Measurements from ENCODE around the gene PPP1CB.
A peak's percentile ranks its signal among the peaks of the same experiment; 100 is the strongest.
"Not testable (repeated sequence)": the region's sequence is repeated elsewhere in the genome, so short reads cannot be mapped to it uniquely, and the experiment has no call there.

PPP1CB gene

DNA sequence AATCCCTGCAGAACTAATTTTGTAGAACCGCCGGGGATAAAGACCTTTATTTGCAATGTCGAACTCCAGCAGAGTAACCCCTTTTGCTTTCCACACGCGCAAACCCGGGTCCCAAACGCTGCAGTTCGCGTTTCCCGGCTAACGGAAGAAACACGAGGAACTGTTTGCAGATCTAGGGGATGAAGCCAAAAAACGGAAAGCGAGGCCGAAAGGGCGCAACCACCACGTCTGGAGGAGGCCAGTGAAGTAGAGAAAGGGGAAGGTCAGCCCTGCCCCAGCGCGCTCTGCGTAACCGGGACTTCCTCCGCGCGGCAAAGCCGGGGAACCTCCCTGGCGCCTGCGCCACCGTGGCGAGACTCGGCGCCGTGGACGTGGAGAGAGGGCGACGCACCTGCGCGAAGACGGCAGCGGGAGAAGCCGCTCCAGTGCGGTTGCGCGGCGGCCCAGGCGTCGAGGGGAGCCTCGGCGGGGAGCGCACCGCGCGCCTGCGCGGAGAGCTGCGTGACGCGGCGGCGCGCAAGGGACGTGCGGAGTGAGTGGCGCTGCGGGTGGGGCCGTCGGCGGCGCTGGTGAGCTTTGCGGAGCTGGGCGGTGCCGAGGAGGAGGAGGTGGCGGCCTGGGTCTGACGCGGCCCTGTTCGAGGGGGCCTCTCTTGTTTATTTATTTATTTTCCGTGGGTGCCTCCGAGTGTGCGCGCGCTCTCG lies at the start of gene PPP1CB:
PPP1CB (plus strand) TSS at position 579 of the 704 bp plus-strand sequence. CDS start 295 bp downstream, outside the sequence.
- peak; percentile 97 for DNase-seq

DNA sequence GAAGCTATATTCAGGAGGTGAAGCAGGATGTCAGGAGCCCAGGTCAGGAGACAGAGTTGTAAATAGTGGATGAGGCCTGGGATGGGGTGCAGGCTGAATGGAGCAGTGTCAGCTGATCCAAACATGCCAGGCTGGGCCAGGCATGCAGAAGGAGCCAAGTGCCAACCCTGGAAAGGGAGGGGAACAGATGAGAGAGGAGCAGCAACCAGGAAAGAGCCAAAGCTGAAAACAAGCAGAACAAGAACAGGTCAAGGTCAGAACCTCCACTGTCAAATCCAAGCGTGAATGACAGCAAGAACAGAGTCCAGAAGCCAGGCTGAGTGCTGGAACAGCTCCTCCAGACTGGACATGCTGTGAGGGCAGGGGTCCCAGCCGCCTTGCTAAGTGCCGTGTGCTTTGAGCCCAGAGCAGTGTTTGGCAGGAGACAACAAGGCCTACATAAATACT lies 49.2 kb upstream of the PPP1CB start:
- DNase-seq: no peak

DNA sequence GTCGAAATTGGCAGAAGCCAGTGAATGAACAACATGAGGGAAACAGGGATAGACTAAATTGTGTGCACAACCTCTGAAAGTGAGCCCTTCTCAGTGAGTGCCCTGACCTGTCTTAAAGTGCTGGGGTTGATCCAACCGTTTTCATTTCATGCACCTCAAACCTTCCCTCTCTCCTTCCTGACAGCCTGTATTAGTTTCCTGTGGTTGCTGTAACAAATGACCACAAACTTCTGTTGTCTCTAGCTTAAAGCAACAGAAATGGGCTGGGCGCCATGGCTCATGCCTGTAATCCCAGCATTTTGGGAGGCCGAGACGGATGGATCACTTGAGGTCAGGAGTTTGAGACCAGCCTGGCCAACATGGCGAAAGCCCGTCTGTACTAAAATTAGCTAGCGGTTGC lies 48.8 kb upstream of the PPP1CB start:
- DNase-seq: no peak

DNA sequence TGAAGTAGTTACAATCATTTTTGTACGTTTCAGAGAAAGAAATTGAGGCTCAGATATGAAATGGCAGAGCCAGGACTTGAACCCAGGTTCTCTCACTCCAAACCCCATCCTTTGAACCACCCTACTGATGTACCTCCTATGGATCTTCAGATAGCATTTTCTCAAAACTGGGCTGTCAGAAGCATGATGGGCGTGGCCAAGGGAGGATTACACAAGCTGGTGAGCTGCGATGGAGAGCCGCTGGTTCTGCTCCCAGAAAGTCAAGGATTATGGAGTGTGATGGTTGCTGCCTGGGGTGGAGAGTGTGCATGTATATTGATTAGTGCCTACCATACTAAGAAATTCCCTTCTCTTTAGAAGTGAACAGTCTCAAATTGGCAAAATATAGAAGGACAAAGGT lies 47.0 kb upstream of the PPP1CB start:
- peak; percentile 43 for DNase-seq

DNA sequence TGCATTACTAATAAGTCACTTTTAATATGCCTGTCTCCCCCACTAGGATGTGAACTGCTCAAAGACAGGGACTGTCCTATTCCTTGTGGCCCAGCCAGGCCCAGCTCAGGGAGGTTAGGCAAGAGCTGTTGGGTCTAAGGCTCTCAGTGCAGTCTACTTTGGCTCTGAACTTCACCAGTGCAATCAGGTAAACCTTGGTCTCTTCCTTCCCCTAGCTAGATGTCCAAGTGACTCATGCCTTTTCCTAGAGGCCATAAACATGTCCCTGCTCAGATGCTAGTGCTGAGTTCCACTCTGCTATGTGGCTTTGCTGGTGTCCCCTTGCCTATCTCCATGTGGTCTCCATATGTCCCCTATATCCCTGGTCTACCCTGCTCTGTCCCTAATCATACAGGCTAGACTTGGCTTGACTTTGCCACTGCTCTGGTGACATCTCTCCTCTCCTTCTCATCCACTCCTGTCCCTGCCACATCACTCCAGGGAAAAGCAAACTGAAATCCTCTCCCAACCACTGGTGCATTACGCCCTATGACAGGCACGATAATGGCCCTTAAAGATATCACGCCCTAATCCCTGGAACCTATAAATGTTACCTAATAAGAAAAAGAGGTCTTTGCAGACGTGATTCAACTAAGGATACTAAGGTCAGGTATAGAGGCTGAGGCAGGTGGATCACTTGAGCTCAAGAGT lies 45.7 kb upstream of the PPP1CB start:
- no peak for DNase-seq

DNA sequence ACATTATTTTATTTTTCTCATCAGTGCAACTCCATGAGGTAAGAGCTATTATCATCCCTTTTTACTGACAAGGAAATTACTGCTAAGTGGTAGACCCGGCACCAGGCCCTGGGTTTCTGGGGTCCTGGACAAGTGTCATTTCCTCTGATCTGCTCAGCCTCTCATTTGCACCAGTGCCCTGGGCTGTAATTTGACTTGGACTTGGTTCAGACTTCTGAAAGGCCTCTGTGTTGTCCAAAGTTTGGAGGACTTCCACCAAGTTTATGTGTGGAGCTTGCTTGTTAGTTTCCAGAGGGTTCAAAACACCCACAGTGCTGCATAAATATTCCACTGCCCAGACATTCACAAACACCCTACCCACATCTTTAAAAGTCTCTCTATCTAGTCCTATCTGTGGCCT lies 44.0 kb upstream of the PPP1CB start:
- no peak for DNase-seq

DNA sequence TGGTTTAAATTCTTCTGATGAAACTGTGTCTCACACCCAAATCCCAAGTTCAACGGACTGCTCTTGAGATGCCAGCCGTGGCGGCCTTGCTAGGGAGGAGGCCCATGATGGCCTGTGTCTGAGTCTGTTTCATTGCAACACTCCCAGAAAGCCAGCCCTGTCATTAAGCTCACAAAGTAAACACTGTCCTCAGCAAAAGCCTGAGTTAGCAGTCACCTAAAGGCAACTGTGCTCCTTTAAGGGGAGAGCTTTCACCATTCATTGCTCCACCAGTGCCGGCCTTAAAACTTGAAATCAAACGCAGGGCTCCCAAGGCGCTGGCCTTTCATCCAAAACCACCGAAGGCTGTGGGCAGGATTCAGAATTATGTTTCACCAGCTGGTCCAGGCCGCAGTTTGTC lies 42.5 kb upstream of the PPP1CB start:
- DNase-seq: no peak

DNA sequence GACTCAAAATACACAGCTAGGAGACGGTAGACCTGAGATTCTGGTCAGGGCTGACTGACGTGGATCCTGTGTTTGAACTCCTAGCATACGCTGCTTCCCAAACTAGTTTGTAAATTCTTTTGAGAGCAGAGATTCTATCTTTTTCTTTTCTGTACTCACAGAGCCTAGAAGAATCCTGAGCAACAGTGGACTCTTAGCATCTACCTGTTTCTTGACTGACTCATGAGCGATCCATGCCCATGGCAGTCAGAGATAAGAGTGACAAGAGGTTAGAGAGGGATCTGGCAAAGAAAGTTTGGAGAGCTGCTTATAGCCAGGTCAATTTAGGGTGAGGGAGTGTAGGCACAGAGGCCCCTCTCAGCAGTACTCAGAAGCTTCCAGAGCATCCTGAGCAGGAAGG lies 41.1 kb upstream of the PPP1CB start:
- DNase-seq: no peak

DNA sequence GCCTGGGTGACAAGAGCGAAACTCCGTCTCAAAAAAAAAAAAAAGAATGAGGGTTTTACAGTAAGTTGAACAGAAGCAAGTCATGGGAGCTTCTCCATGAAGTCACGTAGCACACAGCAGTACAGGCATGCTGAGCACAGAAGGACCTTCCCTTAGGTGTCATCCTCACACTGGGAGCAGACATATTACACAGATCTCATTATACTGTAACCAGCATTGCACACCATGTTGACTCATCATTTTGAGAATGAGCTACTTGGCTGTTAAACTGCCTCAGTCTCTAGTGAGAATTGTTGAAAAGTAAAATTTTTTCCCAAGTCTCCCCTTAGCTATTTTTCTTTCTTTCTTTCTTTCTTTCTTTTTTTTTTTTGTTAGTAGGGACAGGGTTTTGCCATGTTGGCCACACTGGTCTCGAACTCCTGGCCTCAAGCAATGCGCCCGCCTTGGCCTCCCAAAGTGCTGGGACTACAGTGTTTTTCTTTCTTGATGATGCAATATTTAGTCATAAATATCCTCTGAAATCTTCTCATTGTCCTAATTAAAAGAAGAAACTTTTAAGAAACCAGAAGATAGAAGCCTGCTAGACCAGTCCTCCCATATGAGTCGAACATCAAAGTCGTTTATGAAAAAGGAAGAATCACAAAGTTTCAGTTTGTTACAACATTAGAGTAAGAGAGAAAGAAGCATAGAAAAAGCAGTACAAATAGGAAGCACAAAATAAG lies 37.9 kb upstream of the PPP1CB start:
- DNase-seq: no peak

DNA sequence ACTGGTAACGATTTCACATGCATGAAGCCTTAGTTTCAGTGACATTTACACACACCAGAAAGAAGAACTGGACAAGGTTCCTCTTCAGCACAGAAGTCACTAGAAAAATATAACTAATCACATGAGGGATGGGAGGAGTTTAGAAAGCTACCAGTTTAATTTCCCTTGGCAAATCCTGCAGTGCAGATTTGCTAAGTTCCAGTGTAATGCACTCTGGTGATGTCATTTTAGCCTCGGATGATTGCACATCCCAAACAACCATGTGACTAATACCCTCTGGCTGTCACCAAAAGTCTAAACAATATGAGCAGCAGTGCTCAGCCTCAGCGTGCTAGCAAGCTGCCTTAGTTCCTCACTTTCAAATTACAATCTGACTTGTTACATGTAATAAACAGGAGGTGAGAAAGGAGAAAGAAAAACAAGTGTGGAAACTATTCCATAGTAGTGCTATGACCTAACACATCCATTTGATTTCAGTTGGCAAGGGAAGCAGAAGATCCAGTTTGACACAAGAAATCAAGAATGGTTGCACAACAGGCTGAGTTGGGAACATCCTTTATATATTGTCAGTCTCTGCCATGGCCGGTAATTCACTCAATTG lies 35.3 kb upstream of the PPP1CB start:
- DNase-seq: peak; percentile 59

DNA sequence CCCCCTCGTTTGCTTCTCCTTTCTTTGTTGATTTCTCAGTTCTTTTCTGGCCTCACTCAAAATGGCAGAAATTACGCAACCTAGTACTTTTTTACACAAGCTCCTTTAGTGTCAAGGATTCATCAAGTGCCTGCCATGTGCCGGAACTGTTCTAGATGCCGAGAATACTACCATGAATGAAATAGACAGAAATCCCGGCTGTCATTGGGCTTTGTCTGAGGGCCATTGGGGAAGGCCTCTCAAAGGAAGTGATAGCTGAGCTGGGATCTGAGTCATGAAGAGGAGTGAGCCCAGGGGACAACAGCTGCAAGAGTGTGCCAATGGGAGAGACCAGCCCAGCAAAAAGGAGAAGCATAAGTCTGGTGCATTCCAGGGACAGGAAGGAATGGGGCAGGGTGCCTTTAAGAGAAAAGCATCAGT lies 34.3 kb upstream of the PPP1CB start:
- DNase-seq: peak; percentile 7

DNA sequence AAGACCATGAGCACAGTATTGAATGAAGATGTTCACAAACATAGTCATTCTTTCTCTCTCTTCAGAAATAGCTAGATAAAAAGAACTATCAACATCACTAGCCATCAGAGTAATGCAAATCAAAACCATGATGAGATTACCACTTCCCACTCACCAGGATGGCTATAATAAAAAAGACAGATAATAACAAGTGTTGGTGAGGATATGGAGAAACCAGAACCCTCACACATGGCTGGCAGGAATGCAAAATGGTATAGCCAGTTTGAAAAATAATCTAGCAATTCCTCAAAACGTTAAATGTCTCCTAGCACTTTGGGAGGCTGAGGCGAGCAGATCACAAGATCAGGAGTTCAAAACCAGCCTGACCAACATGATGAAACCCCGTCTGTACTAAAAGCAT lies 31.3 kb upstream of the PPP1CB start:
- DNase-seq: no peak

DNA sequence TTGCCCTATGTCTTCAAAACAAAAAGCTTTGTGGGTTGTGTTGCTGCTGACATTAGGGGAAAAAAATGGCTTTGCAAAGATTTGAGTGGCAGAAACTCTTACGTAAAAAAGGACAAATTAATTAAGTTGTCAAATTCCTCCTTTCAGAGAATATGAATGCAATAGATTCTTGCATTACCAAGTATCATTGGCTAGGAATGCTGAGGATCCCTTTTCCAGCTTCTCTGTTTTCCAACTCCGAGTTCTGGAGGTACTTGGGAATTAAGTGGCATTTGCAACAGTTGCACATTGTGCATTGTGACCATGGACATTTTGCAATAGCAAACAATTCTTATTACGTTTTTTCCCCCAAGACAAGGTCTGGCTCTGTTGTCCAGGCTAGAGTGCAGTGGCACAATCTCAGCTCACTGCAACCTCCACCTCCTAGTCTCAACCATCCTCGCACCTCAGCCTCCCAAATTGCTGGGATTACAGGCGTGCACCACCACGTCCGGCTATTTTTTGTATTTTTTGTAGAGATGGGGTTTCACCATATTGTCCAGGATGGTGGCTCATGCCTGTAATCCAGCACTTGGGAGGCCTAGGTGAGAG lies 29.9 kb upstream of the PPP1CB start:
- DNase-seq: no peak

DNA sequence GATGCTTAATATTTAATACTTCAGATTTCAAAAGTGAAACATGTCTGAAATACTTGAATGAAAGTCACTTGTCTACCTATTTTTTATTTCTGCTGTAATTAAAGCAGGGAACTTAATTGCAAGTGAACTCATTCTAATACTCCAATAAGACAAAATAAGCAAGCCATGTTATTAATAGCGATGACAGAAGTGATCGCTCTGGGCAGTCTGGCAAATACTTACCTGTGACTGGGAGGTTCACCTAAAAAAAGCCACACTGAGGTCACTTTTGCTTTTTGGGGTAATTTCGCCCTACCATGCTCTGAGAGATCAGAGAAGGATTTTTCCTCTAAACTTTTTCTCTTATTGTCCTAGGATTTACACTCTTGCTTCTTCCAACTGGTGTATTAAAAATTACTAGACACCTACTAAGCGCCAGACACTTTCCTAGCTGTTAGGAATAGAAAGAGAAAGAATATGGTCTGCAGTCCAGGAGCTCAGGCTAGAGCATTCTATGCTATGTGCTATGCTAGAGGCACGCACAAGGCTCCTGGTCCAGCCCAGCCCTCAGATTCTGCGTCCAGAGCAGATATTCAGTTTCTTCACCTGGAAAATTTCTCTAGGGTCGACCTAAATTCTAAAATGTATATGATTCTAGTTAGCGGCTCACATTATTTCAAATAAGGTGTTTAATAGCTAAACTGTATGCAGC lies 26.5 kb upstream of the PPP1CB start:
- no peak for DNase-seq

DNA sequence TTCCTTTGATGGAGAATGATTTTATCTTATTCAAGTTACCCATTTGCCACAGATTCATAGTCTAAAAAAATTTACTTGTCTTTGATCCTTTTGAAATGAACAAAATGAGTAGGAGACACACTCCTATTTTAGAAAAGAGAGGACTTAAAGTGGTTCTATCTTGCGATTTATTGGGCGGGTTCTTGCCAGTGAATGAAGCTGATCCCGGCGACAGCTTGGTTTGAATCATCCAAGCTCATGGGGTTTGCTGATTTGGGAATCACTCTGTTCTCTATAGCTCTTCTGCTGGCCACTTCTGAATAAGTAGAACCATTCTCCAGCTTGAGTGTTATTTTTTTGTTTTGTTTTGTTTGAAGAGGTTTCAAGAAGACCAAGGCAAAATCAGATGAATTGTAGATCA lies 25.5 kb upstream of the PPP1CB start:
- no peak for DNase-seq

DNA sequence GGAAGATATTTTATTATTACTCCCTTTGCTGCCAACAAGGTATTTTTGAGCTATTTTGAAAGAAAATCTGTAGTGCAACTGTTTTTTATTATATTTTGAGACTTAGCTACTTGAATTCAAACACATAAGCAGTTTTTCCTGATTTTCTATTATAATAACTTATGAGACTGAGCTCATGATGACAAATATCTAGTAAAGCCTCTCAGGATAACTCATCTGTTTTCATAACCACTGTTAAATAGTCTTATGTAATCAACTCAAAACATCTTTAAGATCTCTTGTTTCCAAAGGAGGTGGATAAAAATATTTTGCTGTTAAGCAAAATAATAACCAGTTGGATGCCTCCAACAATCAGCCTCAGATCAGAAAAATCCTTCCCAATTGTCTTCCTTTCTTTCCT lies 21.9 kb upstream of the PPP1CB start:
- no peak for DNase-seq

DNA sequence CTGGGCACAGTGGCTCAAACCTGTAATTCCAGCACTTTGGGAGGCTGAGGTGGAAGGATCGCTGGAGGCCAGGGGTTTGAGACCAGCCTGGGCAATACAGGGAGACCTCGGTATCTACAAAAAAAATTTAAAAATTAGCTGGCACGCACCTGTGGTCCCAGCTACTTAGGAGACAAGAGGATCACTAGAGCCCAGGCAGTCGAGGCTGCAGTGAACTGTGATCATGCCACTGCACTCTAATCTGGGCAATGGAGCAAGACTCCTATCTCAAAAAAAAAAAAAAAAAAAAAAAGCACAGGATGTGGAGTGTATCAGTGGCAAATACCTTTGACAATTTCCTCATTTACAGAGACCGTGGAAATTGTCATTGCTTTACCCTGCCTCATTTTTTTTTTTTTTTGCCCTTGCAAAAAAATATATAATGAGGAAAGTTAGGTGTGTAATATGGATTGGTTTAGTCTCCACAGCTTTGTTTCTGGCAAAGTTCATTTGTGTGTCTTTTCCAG lies 20.9 kb upstream of the PPP1CB start:
- DNase-seq: no peak

DNA sequence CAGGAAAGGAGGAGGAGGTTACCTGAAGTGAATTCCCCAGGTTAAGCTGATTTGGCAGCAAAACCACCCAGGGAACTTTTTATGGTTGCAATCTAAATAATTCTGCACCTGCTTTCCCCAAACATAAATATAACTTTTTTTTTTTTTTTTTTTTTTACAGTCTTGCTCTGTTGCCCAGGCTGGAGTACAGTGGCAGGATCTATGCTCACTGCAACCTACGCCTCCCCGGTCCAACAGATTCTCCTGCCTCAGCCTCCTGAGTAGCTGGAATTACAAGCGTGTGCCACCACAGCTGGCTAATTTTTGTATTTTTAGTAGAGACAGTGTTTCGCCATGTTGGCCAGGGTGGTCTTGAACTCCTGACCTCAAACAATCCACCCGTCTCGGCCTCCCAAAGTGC lies 16.1 kb upstream of the PPP1CB start:
- no peak for DNase-seq

DNA sequence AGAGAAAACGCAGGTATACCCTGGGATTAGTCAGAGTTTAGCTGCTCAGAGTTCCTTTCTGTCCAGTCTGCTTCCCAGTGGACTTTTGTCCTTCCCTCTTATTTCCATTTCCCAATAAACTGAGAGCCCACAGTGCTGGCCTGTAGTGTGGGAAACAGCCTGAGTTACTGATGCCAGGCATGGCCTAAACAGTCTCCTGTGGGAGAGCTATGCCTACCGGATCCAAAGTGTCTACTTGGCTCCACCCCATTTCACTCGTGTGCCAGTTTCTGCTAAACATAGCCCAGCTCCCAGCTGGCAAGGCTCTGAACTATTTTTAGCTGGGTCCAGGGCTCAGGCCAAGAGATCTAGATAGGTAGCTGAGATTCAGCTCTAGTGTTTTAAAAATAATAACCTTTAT lies 15.6 kb upstream of the PPP1CB start:
- DNase-seq: no peak

DNA sequence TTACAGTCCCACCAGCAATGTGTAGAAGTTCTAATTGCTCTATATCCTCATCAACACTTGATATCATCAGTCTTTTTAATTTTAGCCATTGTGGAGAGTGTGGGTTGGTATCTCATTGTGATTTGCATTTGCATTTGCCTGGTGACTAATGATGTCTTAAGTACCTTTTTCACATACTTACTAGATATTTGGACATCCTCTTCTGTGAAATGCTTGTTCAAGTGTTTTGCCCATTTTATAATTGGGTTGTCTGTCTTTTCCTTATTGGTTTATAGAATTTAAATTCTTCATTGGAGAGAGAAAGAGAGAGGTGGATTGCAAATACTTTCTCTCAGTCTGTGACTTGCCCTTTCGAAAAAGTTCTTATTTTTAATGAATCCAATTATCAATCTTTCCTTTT lies 14.0 kb upstream of the PPP1CB start:
- no peak for DNase-seq

DNA sequence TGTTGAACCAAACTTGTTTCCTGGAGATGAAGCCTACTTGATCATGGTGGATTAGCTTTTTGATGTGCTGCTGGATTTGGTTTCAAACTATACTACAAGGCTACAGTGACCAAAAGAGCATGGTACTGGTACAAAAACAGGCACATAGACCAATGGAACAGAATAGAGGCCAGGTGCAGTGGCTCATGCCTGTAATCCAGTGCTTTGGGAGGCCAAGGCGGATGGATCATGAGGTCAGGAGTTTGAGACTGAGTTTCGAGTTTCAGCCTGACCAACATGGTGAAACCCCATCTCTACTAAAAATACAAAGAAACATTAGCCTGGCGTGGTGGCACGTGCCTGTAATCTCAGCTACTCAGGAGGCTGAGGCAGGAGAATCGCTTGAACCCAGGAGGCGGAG lies 9.0 kb upstream of the PPP1CB start:
- DNase-seq: not testable (repeated sequence)

DNA sequence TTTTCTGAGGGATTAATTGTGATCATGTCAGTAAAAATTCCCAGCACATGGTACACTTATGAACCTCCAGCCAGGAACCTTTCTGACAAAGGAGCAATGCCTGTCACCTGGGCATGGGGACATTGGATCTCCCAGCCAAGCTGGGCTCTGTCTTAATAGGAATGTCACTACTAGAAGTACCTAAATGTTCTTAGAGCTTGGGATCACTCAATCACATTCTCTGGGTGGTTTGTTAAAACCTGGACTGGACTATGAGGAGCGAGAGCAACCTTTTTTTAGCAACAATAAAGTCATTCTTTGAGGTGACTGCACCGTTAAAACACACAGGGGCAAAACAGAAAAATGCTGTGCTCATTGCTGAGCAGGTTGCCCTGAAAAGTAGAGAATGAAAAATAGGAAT lies 6.4 kb upstream of the PPP1CB start:
- no peak for DNase-seq

Data from NCI-H82 (cell line).